ENCODE results near the gene CATSPERE.

Gene CATSPERE

DNA sequence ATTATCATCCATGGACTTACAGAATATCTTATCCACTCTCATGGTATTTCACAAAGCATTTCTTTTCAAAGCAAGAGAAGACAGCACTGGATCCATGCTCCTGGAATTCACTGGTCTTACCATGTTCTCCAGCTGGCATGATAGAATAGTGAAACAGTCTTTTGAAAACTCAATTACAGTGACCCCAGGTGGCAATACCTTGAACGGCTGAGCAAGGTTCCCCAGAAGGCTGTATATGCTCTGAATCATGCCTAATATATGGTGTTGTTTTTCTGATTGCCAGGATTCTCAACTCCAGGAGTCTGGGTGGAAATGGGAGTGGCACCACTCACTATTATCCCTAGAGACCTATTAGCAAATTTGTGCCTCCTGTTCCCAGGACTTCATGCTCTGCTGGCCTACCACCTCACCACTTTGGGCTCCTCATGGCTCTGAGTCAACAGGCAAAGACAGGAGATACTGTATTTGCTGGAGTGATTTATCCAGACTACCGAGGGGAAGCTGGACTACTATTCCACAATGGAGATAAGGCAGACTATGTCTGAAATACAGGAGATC lies 87.6 kb downstream of the CATSPERE start:
- TF ChIP-seq TCF12 (IDR thresholded peaks at IDR 0.05; ENCODE audit: low read depth) (no peak), FOXM1 (IDR thresholded peaks at IDR 0.05; ENCODE audit: borderline replicate concordance, low read depth) (no peak), CREB1 (IDR thresholded peaks at IDR 0.05; ENCODE audit: low read depth) (no peak), ZBTB7A (IDR thresholded peaks at IDR 0.05; ENCODE audit: low read depth) (no peak), NFIC (IDR thresholded peaks at IDR 0.05) (no peak), RAD21 (IDR thresholded peaks at IDR 0.05; ENCODE audit: low read depth) (no peak; the same call in 1 of the 2 replicates), EGR1 (IDR thresholded peaks at IDR 0.05) (no peak), EP300 (IDR thresholded peaks at IDR 0.05; ENCODE audit: borderline replicate concordance) (no peak), TEAD4 (IDR thresholded peaks at IDR 0.05) (no peak), TAF1 (IDR thresholded peaks at IDR 0.05; ENCODE audit: low read depth) (no peak), YY1 (IDR thresholded peaks at IDR 0.05; ENCODE audit: low read depth) (no peak), CEBPB (IDR thresholded peaks at IDR 0.05) (no peak)
- TF ChIP-seq, protein P1, sequence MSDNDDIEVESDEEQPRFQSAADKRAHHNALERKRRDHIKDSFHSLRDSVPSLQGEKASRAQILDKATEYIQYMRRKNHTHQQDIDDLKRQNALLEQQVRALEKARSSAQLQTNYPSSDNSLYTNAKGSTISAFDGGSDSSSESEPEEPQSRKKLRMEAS (IDR thresholded peaks at IDR 0.05) = no peak
- TF ChIP-seq, protein P2, sequence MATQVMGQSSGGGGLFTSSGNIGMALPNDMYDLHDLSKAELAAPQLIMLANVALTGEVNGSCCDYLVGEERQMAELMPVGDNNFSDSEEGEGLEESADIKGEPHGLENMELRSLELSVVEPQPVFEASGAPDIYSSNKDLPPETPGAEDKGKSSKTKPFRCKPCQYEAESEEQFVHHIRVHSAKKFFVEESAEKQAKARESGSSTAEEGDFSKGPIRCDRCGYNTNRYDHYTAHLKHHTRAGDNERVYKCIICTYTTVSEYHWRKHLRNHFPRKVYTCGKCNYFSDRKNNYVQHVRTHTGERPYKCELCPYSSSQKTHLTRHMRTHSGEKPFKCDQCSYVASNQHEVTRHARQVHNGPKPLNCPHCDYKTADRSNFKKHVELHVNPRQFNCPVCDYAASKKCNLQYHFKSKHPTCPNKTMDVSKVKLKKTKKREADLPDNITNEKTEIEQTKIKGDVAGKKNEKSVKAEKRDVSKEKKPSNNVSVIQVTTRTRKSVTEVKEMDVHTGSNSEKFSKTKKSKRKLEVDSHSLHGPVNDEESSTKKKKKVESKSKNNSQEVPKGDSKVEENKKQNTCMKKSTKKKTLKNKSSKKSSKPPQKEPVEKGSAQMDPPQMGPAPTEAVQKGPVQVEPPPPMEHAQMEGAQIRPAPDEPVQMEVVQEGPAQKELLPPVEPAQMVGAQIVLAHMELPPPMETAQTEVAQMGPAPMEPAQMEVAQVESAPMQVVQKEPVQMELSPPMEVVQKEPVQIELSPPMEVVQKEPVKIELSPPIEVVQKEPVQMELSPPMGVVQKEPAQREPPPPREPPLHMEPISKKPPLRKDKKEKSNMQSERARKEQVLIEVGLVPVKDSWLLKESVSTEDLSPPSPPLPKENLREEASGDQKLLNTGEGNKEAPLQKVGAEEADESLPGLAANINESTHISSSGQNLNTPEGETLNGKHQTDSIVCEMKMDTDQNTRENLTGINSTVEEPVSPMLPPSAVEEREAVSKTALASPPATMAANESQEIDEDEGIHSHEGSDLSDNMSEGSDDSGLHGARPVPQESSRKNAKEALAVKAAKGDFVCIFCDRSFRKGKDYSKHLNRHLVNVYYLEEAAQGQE (IDR thresholded peaks at IDR 0.05; ENCODE audit: low read depth) = no peak
- TF ChIP-seq, protein P3, sequence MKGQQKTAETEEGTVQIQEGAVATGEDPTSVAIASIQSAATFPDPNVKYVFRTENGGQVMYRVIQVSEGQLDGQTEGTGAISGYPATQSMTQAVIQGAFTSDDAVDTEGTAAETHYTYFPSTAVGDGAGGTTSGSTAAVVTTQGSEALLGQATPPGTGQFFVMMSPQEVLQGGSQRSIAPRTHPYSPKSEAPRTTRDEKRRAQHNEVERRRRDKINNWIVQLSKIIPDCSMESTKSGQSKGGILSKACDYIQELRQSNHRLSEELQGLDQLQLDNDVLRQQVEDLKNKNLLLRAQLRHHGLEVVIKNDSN (IDR thresholded peaks at IDR 0.05) = no peak

DNA sequence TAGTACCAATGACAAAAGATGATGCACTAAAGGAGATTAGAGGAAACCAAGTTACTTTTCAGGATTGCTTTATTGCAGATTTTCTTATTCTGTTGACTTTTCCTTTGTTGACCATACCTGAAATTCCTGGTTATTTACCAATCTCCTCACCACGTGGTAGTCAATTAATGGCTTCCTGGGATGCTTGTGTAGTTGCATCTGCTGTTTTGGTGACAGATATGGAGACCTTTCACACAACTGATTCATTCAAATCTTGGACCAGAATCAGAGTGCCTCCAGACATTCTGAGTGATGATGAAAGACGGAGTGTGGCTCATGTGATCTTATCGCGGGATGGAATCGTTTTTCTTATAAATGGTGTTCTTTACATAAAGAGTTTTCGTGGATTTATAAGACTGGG lies 91.3 kb downstream of the CATSPERE start:
- no peak for TF ChIP-seq EP300 (IDR thresholded peaks at IDR 0.05; ENCODE audit: borderline replicate concordance)
- no peak for TF ChIP-seq TCF12 (IDR thresholded peaks at IDR 0.05; ENCODE audit: low read depth)
- no peak for TF ChIP-seq ZBTB7A (IDR thresholded peaks at IDR 0.05; ENCODE audit: low read depth)
- TF ChIP-seq, protein P3 (IDR thresholded peaks at IDR 0.05) = no peak
- no peak for TF ChIP-seq TEAD4 (IDR thresholded peaks at IDR 0.05)
- TF ChIP-seq YY1 (IDR thresholded peaks at IDR 0.05; ENCODE audit: low read depth) = no peak
- no peak for TF ChIP-seq FOXM1 (IDR thresholded peaks at IDR 0.05; ENCODE audit: borderline replicate concordance, low read depth)
- TF ChIP-seq CREB1 (IDR thresholded peaks at IDR 0.05; ENCODE audit: low read depth) = no peak
- TF ChIP-seq, protein P1 (IDR thresholded peaks at IDR 0.05) = no peak
- TF ChIP-seq, protein P2 (IDR thresholded peaks at IDR 0.05; ENCODE audit: low read depth) = no peak
- TF ChIP-seq CEBPB (IDR thresholded peaks at IDR 0.05) = no peak
- no peak for TF ChIP-seq EGR1 (IDR thresholded peaks at IDR 0.05)
- TF ChIP-seq NFIC (IDR thresholded peaks at IDR 0.05) = no peak
- TF ChIP-seq RAD21 (IDR thresholded peaks at IDR 0.05; ENCODE audit: low read depth) = no peak

DNA sequence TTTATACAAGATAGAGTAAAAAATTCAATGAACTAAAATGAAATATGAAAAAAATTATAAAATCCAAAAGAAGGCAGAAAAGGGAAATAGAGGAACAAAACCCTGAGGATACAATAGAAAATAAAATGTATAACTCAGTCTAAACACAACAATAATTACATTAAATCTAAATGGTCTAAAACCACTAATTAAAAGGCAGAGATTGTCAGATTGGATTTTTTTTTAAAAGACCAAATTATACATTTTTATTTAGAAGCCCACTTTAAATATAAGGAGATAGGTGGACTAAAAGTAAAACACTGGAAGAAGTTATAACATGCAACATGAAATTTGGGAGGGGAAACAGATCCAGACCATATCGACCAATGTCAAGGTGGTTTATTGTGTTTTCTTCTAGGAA lies 95.2 kb downstream of the CATSPERE start:
- TF ChIP-seq TCF12 (IDR thresholded peaks at IDR 0.05; ENCODE audit: low read depth) (no peak), RAD21 (IDR thresholded peaks at IDR 0.05; ENCODE audit: low read depth) (no peak), EP300 (IDR thresholded peaks at IDR 0.05; ENCODE audit: borderline replicate concordance) (no peak), CEBPB (IDR thresholded peaks at IDR 0.05) (no peak), TAF1 (IDR thresholded peaks at IDR 0.05; ENCODE audit: low read depth) (no peak), EGR1 (IDR thresholded peaks at IDR 0.05) (no peak), ZBTB7A (IDR thresholded peaks at IDR 0.05; ENCODE audit: low read depth) (no peak), FOXM1 (IDR thresholded peaks at IDR 0.05; ENCODE audit: borderline replicate concordance, low read depth) (no peak), NFIC (IDR thresholded peaks at IDR 0.05) (no peak), YY1 (IDR thresholded peaks at IDR 0.05; ENCODE audit: low read depth) (no peak), CREB1 (IDR thresholded peaks at IDR 0.05; ENCODE audit: low read depth) (no peak), TEAD4 (IDR thresholded peaks at IDR 0.05) (no peak)
- TF ChIP-seq, protein P1 (IDR thresholded peaks at IDR 0.05) = no peak
- TF ChIP-seq, protein P3 (IDR thresholded peaks at IDR 0.05) = no peak
- TF ChIP-seq, protein P2 (IDR thresholded peaks at IDR 0.05; ENCODE audit: low read depth) = no peak

Measured in Ishikawa (cell line).